ENCODE data around the gene ALDH2.
"Not testable (repeated sequence)": the region's sequence is repeated elsewhere in the genome, so short reads cannot be mapped to it uniquely, and the experiment has no call there.

The ALDH2 gene

DNA sequence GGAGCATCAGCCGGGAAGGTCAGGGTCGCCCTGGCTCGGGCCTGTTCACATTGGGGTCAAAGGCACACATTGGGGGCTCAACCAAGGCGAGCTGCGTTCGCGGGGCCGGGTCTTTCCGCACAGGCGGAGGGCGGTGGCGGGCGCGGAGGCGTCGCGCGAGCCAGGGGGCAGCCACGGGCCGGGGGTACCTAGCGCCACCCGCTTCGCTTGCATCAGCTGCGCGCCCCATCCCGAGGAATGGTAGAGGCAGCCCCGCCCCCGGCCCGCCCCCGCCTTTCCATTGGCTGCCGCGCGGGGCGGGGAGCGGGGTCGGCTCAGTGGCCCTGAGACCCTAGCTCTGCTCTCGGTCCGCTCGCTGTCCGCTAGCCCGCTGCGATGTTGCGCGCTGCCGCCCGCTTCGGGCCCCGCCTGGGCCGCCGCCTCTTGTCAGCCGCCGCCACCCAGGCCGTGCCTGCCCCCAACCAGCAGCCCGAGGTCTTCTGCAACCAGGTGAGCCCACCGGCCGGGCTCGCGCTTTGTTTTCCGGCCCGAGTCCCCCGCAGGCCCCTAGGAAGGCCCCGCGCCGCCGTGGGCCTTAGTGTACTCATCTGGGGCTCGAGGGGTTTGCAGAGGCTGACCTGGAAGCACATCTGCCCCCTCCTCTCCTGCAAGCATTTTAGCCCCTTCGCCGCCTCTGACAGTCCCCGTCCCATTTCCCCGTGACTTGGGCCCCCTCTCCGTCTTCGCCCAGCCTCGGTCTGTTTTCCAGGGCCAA is at the start of gene ALDH2:
TSS of gene ALDH2 (plus strand) at position 326 of the 754 bp plus-strand sequence. CDS start at position 376, 50 bp downstream.
- peak; percentile 20 for DNase-seq (ENCODE audit: low read depth)

DNA sequence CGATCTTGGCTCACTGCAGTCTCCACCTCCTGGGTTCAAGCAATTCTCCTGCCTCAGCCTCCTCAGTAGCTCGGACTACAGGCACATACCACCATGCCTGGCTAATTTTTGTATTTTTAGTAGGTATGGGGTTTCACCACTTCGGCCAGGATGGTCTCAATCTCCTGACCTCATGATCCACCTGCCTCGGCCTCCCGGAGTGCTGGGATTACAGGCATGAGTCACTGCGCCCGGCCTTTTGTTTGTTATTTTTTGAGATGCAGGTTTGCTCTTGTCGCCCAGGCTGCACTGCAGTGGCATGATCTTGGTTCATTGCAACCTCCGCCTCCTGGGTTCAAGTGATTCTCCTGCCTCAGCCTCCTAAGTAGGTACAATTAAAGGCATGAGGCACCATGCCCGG is 47.4 kb upstream of the ALDH2 start:
- DNase-seq (ENCODE audit: low read depth) = not testable (repeated sequence)

DNA sequence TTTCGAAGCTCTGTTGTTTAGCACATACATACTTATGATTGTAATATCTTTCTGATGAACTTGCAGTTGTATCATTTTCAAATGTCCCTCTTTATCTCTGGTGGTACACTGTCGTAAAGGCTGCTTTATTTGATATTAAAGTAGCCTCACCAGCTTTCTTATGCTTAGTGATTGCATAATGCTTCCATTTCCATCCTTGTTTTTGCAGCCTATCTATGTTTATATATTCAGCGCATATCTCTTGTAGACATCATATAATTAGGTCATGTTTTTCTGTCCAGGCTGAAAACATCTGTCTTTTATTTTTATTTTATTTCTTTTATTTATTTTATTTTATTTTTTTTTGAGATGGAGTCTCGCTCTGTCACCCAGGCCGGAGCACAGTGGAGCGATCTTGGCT is 46.3 kb upstream of the ALDH2 start:
- DNase-seq (ENCODE audit: low read depth) = no peak

DNA sequence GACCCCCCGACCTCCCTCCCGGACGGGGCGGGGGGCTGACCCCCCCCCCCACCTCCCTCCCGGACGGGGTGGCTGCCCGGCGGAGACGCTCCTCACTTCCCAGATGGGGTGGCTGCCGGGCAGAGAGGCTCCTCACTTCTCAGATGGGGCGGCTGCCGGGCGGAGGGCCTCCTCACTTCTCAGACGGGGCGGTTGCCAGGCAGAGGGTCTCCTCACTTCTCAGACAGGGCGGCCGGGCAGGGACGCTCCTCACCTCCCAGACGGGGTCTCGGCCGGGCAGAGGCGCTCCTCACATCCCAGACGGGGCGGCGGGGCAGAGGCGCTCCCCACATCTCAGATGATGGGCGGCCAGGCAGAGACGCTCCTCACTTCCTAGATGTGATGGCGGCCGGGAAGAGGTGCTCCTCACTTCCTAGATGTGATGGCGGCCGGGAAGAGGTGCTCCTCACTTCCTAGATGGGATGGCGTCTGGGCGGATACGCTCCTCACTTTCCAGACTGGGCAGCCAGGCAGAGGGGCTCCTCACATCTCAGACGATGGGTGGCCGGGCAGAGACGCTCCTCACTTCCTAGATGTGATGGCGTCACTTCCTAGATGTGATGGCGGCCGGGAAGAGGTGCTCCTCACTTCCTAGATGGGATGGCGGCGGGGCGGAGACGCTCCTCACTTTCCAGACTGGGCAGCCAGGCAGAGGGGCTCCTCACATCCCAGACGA is 42.9 kb upstream of the ALDH2 start:
- not testable (repeated sequence) for DNase-seq (ENCODE audit: low read depth)

DNA sequence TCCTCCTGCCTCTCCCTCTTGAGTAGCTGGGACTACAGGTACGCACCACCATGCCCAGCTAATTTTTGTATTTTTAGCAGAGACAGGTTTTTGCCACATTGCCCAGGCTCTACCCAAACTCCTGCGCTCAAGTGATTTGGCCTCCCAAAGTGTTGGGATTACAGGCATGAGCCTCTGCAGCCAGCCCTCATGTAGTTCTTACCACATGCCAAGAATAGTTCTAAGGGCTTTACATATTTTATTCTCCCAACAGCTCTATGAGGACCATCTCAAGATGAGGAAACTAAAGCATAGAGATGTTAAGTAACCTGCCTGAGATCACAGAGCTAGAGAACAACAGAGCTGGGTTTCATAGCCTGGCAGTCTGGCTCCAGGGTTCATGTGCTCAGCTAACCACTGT is 37.9 kb upstream of the ALDH2 start:
- DNase-seq (ENCODE audit: low read depth) = no peak

DNA sequence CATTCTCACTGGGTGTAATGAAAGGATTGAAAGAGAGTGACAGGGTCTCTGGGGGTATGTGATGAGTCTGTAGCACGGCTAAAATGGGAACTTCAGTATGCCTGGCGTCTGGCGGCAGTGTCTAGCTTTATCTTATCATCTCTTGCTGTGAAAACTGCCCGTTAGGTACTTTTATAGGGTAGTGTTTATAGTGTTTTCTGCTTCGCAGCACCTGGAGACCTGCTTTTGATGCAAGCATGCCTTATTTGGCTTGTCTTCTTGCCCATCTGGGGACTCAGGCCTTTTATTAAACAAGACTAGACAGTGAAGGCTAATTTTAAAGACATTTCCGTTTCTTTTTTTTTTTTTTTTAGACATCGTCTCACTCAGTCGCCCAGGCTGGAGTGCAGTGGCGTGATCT is 36.3 kb upstream of the ALDH2 start:
- DNase-seq (ENCODE audit: low read depth) = no peak

DNA sequence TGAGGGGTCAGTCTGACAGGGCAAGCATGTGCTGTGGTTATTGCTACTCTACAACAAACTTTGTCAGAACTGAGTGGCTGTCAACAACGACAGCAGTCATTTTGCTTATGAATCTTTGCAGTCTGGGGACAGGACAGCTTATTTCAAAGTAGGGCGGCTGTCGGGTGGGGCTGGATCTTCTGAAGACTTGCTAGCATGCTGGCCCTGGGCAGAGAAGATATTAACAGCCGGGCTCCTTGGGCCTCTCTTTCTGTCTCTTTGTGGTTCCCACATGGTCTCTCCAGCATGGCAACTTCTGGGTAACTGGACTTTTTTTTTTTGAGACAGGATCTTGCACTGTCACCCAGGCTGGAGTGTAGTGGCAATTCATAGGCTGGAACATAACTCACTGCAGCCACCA is 33.9 kb upstream of the ALDH2 start:
- no peak for DNase-seq (ENCODE audit: low read depth)

DNA sequence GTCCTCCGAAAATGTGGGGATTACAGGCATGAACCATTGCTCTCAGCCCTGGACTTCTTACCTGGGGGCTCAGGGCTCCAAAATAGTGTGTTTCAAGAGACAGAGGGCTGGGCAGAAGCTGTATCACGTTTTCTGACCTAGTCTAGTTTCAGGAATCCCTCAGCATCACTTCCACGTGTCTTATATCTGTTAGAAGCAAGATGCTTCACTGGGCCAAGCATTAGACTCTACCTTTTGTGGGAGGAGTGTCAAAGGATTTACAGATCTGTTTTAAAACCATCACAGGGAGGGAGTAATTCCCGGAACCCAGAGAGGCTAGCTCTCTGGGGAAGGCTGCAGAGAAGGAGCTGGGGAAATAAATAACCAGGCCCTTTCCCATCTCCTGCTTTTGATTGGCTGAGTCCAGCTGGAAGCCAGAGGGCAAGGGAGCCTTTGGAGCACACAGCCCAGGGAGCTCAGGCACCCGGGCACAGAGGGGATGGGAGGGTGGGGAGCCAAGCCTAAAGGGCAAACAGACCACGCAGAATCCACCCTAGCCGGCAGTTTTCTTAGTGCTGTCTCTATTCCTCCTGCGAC is 33.3 kb upstream of the ALDH2 start:
- DNase-seq (ENCODE audit: low read depth) = no peak

DNA sequence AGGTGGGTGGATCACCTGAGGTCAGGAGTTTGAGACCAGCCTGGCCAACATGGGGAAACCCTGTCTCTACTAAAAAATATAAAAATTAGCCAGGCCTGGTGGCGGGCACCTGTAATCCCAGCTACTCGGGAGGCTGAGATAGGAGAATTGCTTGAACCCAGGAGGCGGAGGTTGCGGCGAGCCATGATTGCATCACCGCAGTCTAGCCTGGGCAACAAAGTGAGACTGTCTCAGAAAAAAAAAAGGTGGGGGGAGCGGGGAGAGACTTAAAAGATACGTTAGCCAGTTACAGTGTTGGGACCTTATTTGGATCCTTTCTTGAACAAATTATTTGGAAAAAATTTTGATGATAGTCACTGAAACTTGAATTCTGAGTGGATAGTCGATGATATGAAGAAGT is 27.2 kb upstream of the ALDH2 start:
- not testable (repeated sequence) for DNase-seq (ENCODE audit: low read depth)

DNA sequence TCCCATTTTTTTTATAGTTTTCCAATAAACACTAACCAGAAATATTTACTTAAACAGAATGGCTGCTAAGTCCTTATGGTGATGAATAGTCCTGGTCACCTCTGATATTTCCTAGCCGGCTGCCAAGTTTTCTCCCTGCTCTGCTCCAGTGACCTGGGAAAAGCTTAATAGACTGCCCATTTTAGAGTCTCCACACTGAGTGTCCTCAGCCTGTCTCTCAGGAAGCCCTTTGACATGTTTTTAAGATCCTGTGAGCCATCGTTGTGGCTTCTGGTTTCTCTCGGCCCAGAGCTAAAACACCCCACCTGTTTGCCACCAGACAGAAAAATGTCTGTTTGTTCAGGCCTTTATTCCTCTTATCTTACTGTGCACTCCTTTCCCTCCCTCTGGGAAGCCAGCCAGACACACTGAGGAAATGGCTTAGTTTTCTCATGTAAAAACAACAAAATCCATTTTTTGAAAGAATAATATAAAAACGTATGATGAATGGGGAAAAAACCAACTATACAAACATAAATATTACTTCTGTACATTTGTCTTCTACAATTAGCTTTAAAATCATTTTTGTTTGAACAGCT is 25.4 kb upstream of the ALDH2 start:
- no peak for DNase-seq (ENCODE audit: low read depth)

DNA sequence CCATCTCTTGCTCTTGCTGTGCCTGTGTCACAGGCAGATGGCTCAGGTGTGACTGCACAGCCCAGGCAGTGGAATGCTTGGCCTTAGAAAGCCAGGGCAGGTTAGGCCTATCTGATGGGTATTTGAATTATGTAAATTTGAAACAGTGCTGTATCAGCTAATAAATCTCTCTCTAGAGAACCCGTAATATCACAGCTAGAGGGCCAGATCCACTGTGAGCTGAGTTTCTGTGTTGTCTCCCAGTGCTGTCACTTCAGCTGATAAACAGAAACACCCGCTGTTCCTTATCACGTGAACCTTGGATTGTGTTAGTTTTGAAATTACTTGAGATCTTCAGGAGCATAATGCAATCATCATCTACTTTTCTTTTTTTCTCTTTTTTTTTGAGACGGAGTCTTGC is 21.5 kb upstream of the ALDH2 start:
- DNase-seq (ENCODE audit: low read depth) = no peak

DNA sequence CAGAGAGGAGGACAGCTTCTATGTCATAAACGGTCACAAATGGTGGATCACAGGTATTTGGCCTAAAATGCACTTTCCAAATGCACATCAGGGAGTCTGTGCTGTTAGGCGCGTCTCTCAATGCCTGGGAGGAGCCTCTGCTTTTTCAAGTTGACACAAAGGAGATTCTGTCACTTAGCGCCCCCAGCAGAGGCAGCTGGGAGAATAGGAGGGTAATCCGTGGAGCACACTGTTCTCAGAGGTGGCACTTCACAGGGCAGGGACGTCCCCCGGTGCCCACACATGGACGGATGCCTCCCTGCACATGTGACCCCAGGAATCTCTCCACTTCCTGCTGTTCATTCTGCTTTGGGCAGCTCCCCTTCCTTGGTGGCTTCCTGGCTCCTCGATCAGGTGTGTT is 19.4 kb upstream of the ALDH2 start:
- no peak for DNase-seq (ENCODE audit: low read depth)

DNA sequence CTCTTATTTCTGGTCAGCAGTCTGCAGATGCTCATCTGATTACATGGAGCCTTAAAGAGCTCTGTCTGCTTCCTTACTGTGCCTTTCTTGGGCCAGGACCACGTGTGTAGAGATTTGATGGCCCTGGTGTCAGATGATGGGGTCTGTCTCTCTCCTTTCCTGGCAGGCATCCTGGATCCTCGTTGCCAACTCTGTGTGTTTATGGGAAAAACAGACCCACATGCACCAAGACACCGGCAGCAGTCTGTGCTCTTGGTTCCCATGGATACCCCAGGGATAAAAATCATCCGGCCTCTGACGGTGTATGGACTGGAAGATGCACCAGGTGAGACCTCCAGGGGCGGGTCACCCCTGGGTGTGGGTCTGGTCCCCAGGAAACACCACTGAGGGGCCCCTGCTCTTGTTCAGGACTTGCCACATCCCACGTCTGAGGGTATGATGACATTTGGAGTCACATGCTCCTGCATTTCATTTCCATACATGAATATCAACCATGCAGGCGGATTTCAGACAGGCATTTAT is 18.5 kb upstream of the ALDH2 start:
- DNase-seq (ENCODE audit: low read depth) = no peak

DNA sequence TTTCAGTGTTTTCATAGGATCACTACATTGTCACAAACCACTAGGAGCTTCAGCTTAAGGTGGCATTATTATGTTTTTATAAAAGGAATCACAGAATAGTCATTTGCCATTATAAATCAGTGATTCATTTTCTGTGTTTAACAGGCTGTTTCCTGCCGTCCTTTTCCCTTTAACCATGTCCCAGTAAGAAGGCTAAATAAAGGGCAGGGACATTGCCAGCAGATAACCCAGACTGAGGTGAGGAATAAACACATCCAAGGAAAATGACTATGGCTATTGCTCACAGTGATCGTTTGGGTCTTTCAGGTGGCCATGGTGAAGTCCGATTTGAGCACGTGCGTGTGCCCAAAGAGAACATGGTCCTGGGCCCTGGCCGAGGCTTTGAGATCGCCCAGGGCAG is 17.9 kb upstream of the ALDH2 start:
- no peak for DNase-seq (ENCODE audit: low read depth)

DNA sequence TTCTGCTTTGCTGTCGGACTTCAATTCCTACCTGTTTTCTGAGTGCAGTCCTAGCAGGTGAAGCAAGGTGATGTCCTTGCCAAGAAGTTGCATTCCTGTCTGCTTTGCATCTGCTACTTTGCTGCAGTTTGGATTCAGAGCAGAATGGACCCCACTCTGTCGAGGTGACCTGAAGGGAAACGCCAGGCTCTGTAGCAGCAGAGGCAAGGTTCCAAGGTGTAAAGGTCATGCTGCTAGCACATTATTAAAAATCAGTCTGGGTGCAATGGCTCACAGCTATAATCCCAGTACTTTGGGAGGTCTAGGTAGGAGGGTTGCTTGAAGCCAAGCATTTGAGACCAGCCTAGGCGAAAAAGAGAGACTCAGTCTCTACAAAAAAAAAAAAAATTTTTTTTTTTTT is 17.3 kb upstream of the ALDH2 start:
- no peak for DNase-seq (ENCODE audit: low read depth)

DNA sequence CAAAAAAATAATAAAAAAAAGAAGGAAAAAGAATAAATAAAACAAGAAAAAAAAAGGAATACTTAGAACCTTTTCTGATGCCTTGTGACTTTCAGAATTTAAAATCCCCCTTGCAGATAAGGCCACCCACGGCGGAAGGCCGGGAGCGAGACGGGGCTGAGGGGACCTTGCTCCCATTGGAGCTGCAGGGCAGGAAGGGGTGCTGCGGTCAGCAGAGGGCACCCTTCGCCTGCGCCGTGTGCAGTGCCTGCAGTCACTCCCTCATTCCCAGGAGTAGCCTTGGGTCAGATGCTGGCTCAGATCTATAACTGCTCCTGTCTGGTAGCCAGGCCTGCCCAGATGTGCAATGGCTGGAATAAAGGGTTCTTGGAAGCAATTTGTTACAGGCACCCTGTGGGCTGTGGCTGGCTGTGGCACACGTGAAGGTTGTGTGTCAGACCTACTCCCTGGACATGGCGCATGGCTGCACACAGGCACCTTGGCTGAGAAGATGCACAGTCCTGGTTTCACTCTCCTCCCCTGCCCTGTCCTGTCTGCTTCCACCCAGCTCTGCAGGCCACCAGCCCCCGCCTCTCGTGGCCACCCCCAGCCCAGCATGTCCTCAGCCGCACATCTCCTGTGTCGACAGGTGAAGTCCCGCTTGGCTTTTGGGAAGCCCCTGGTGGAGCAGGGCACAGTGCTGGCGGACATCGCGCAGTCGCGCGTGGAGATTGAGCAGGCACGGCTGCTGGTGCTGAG is 13.4 kb upstream of the ALDH2 start:
- no peak for DNase-seq (ENCODE audit: low read depth)

DNA sequence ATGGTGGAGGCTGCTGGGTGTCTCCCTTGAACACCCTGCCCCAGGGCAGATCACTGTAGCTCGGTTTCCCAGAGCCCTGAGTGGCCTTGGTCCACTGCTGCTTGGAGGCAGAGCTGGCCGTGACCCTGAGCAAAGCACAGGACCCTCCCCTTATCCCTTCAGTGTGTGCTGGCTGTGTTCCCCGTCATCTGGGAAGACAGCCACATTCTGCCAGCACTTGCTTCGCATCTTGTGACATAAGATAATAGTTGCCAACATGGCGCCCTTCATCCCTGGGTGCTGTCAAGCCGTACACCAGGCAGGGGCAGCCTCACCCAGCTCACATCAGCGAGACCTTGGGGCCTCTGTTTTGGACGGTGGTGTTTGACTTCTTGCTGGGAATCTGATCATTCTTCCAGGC is 12.1 kb upstream of the ALDH2 start:
- no peak for DNase-seq (ENCODE audit: low read depth)

DNA sequence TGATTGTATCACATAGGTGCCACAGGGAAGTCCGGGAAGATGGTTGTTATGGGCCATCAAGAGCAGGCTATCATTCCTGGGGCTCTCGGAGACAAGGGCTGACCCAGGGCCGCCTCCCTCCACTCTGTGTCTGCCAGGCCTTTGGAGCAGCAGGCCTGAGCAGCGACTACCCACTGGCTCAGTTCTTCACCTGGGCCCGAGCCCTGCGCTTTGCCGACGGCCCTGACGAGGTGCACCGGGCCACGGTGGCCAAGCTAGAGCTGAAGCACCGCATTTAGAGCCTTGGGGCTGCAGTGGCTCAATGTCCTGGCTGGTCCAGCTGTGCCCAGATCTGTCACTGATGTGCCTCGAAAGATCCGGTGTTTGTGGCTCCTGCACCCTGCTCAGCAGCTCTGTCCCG is 10.5 kb upstream of the ALDH2 start:
- DNase-seq (ENCODE audit: low read depth) = no peak

DNA sequence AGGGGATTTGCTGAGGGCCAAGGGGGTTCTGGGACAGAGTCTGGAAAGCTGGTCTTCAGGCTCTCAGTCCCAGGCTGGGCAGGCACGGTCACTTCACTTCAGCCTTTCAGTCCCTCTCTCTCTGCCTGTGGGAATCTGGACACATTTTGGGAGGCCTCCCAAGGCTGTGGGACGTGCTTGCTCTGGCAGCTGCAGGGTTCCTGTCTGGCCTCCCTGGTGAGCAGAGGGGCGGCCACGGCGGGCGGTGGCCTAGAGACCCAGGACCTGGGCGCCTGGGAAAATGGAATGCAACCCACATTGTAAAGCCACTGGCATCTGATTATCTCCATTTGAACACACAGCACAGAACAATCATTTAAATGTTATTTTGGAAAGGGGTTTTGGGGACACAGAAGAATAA is 10.1 kb upstream of the ALDH2 start:
- no peak for DNase-seq (ENCODE audit: low read depth)

DNA sequence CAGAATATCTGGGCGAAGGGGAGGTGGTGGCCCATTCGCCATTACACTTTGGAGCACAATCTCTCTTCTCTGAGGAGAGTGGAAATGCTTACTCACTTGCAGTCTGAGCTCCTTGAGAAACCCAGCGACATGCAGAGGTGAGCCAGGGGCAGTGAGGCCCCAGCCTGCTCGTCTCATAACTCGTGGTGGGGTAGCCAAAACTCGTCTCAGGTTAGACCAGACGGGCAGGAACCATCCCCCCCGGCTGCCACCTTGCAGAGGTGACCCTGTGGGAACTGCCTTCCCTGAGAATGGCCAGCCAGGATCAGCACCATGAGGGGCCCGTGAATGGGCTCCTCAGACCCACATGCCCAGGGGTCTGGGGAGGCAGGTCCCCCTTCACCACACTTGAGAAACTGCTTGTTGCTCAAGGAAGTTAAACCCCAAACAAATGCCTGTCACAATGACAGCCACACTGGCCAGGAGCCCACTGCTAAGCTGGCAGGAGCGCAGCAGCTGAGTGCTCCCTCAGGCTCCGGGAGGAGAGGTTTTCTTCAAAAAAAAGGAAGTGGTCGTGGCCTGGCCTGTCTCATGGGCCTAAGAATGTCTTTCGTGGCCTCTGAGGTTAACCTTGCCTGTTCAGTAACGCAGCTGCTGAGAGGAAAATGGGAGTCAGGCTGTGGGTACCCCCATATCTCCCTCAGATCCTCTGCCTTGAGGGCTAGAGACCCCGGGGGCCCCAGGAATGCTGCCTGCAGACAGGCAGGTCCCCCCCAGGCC is 9.2 kb upstream of the ALDH2 start:
- DNase-seq (ENCODE audit: low read depth) = no peak

DNA sequence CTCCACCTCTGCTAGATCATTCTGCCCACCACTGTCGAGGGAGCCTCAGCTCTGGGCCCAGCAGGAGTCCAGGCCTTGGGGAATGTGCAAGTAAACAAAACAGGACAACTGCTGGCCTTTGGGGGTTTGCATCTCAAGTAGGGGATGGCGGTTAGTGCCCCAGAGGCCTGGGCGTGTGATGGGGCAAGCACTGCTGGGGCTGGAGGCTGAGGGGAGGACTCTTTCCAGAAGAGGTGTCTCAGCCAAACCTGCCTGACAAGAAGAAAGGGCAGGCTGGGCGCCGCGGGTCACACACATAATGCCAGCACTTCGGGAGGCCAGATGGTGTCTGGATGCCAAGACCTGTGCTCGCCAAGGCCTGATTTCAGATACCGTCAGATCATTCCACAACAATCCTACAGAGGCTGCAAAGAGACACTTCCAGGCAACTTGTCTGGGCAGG is 8.6 kb upstream of the ALDH2 start:
- DNase-seq (ENCODE audit: low read depth) = no peak
